GM19035 (cell line): Measurements from ENCODE around the gene PRAC1.

Experiments
- ATAC-seq: cut with Tn5 transposase; IDR thresholded peaks from one replicate; pipeline ENCODE4 v1.9.1; 2021; ENCODE audit not compliant: unreplicated experiment

PRAC1 gene

GRCh38 chr17:48711128-48711527 is 11.2 kb downstream of the PRAC1 start:
- no peak for ATAC-seq

GRCh38 chr17:48704361-48705248 is 17.7 kb downstream of the PRAC1 start:
- no peak for ATAC-seq

- ATAC-seq: no peak
These were observed 20.3 kb downstream of the PRAC1 start for GRCh38 chr17:48701864-48702532.

- ATAC-seq: no peak
These were observed 29.1 kb downstream of the PRAC1 start for GRCh38 chr17:48693178-48693577.

GRCh38 chr17:48692049-48692448 is 30.3 kb downstream of the PRAC1 start:
- ATAC-seq: no peak

GRCh38 chr17:48690655-48691054 is 31.7 kb downstream of the PRAC1 start:
- ATAC-seq: no peak

- no peak for ATAC-seq
These were observed 40.7 kb downstream of the PRAC1 start for GRCh38 chr17:48681609-48682008.

GRCh38 chr17:48679385-48680096 is 42.8 kb downstream of the PRAC1 start:
- no peak for ATAC-seq

- peak; percentile 69 for ATAC-seq
These were observed 44.0 kb downstream of the PRAC1 start for GRCh38 chr17:48678141-48678971.

- ATAC-seq: no peak
These were observed 45.3 kb downstream of the PRAC1 start for GRCh38 chr17:48676963-48677558.

GRCh38 chr17:48672340-48672739 is 50.0 kb downstream of the PRAC1 start:
- ATAC-seq: no peak
